Activated T-cell treated with anti-CD3 and anti-CD28 coated beads, Interleukin-2, amount 50 U/mL, for 72 hours (primary cell): Measurements from ENCODE around the gene KCMF1. TPM values are rescaled to one million over a fixed set of nuclear protein-coding genes. Genes with fewer than 3 reads are reported as not detected.

Source experiments
- ATAC-seq, 2 donors: fragments of 150-1000 bp; cut with Tn5 transposase; replicated peaks in 1 of 2; 2 replicates each; pipeline ENCODE4 v1.10.0; 2021; ENCODE audit warnings: moderate library complexity in 2 of 2, mild to moderate bottlenecking in 1 of 2
- DNase-seq, 2 donors: peaks; one replicate each; pipeline ENCODE4 v3.0.0; 2021 to 2022; ENCODE audit warnings: mixed read lengths in 1 of 2
- H3K27ac Mint-ChIP-seq: one replicate; pipeline ENCODE4 v1.8.0; 2022; ENCODE audit warnings: mild to moderate bottlenecking, moderate library complexity, mixed read lengths
- H3K27me3 Mint-ChIP-seq: one replicate; pipeline ENCODE4 v1.8.0; 2022; ENCODE audit warnings: low read depth, mixed read lengths
- H3K36me3 Mint-ChIP-seq, 2 donors: one replicate each; pipeline ENCODE4 v1.8.0; 2022; ENCODE audit warnings: mixed read lengths in 2 of 2, mild to moderate bottlenecking in 1 of 2; ENCODE audit not compliant: insufficient read depth in 2 of 2
- H3K4me1 Mint-ChIP-seq: one replicate; pipeline ENCODE4 v1.8.0; 2022; ENCODE audit warnings: low read depth, mixed read lengths
- H3K4me3 Mint-ChIP-seq, 2 donors: one replicate each; pipeline ENCODE4 v1.8.0; 2022; ENCODE audit warnings: mild to moderate bottlenecking in 2 of 2, mixed read lengths in 2 of 2, moderate library complexity in 2 of 2
- H3K9me3 Mint-ChIP-seq, 2 donors: one replicate each; pipeline ENCODE4 v1.8.0; 2022; ENCODE audit warnings: mixed read lengths in 2 of 2
- total RNA-seq, 2 donors: library from RNA; stranded (reverse); gene quantifications; one replicate each; pipeline ENCODE4 v1.2.3, GENCODE V29; 2022

KCMF1 gene
- total RNA-seq, 2 donors from 2014 or later = 115 to 139 TPM

- DNase-seq (no peak), ATAC-seq (no peak)
- Mint-ChIP-seq H3K27me3 (no peaks in the 10 kb centered on the region), H3K27ac (no peak overlapping the region), H3K9me3 (no peaks in the 10 kb centered on the region), H3K36me3 (no peaks in the 10 kb centered on the region), H3K4me1 (no peaks in the 10 kb centered on the region), H3K4me3 (no peak overlapping the region)
Observed at GRCh38 chr2:85095094-85095493, 124.1 kb downstream of the KCMF1 start.

- no peaks in the 10 kb centered on the region for H3K9me3 Mint-ChIP-seq
- H3K27ac Mint-ChIP-seq = no peak overlapping the region
- no peaks in the 10 kb centered on the region for H3K27me3 Mint-ChIP-seq
- no peak overlapping the region for H3K4me3 Mint-ChIP-seq
- ATAC-seq (no peak), DNase-seq (no peak)
- no peaks in the 10 kb centered on the region for H3K36me3 Mint-ChIP-seq
- no peaks in the 10 kb centered on the region for H3K4me1 Mint-ChIP-seq
Observed at GRCh38 chr2:85096616-85097015, 125.7 kb downstream of the KCMF1 start.

GRCh38 chr2:85104228-85104627, 133.3 kb downstream of the KCMF1 start:
- Mint-ChIP-seq H3K4me3 (no peak overlapping the region), H3K27me3 (no peaks in the 10 kb centered on the region), H3K36me3 (no peaks in the 10 kb centered on the region), H3K4me1 (no peaks in the 10 kb centered on the region), H3K27ac (no peak overlapping the region), H3K9me3 (no peaks in the 10 kb centered on the region)
- ATAC-seq = no peak
- DNase-seq = no peak

GRCh38 chr2:85106489-85107180, 135.7 kb downstream of the KCMF1 start:
- Mint-ChIP-seq H3K4me3 (no peak overlapping the region), H3K27me3 (no peaks in the 10 kb centered on the region), H3K36me3 (no peaks in the 10 kb centered on the region), H3K27ac (no peak overlapping the region), H3K4me1 (no peaks in the 10 kb centered on the region), H3K9me3 (no peaks in the 10 kb centered on the region)
- no peak for DNase-seq
- no peak for ATAC-seq

Other genes starting within 250 kb of the KCMF1 start
- 10 to 100 TPM; 35.1 to 39.4 TPM for gene TRABD2A, start 90.1 kb upstream of the KCMF1 start, total RNA-seq
- 1,000 to 10,000 TPM in 1 of 2 donors, 100 to 1,000 TPM in 1; 884 to 1,078 TPM for gene TMSB10, start 65.5 kb upstream of the KCMF1 start, total RNA-seq
- gene TCF7L1, start 162.2 kb downstream of the KCMF1 start, total RNA-seq = under 1 TPM; 0.07 to 0.16 TPM